K562 (cell line): ENCODE data around the gene ZBTB38. TPM values are rescaled to one million over a fixed set of nuclear protein-coding genes. Genes with fewer than 3 reads are reported as not detected.

ENCODE experiments used
- CBX8 ChIP-seq: fragments of 200-600 bp; sonication (generic); IDR thresholded peaks from 2 replicates; pipeline ENCODE4 v1.6.1; 2012; ENCODE audit warnings: borderline replicate concordance, mixed run types, low read depth, mild to moderate bottlenecking, moderate library complexity, mixed read lengths, low read length, control low read depth, inconsistent platforms; ENCODE audit not compliant: poor library complexity, severe bottlenecking; ENCODE audit errors: extremely low read depth
- CREB1 ChIP-seq, 2 experiments: sonication (generic) in 1 of 2; formaldehyde crosslinking in 1 of 2; IDR thresholded peaks; 2 replicates each; pipeline versions ENCODE4 v1.6.1 to v1.8.0; 2012 to 2022; ENCODE audit warnings: inconsistent platforms in 1 of 2, mild to moderate bottlenecking in 1 of 2, missing genetic modification reagents in 1 of 2, moderate library complexity in 1 of 2
- FIP1L1 ChIP-seq: fragments of 200-400 bp; formaldehyde crosslinking; IDR thresholded peaks from 2 replicates; pipeline ENCODE4 v1.6.1; 2018; ENCODE audit warnings: mild to moderate bottlenecking, low read depth, low read length; ENCODE audit not compliant: poor library complexity, severe bottlenecking
- HDAC3 ChIP-seq: fragments of 450-650 bp; IDR thresholded peaks from 2 replicates; pipeline ENCODE4 v1.6.1; 2018; ENCODE audit warnings: borderline replicate concordance, mild to moderate bottlenecking, moderate library complexity; ENCODE audit not compliant: partially characterized antibody
- NFATC3 ChIP-seq: fragments of 450-650 bp; IDR thresholded peaks from 2 replicates; pipeline ENCODE4 v1.6.1; 2017; ENCODE audit warnings: mild to moderate bottlenecking
- RBM14 ChIP-seq: fragments of 200-400 bp; formaldehyde crosslinking; IDR thresholded peaks from 2 replicates; pipeline ENCODE4 v1.6.1; 2018; ENCODE audit warnings: low read depth, mild to moderate bottlenecking, low read length, moderate library complexity, borderline replicate concordance; ENCODE audit not compliant: insufficient read depth
- SOX6 ChIP-seq: fragments of 450-650 bp; IDR thresholded peaks from 2 replicates; pipeline ENCODE4 v1.6.1; 2014; ENCODE audit warnings: mild to moderate bottlenecking
- TOE1 ChIP-seq, 2 experiments: fragments of 450-650 bp in 1 of 2; sonication (generic) in 1 of 2; formaldehyde crosslinking in 1 of 2; IDR thresholded peaks; 2 replicates each; pipeline versions ENCODE4 v1.7.1 to v1.8.0; 2016 to 2022; ENCODE audit warnings: borderline replicate concordance in 2 of 2, mild to moderate bottlenecking in 2 of 2, antibody characterized with exemption in 1 of 2, inconsistent platforms in 1 of 2, low read depth in 1 of 2, missing genetic modification reagents in 1 of 2, moderate library complexity in 1 of 2
- XRCC4 ChIP-seq: IDR thresholded peaks from one replicate; pipeline ENCODE4 v1.6.1; 2011; ENCODE audit not compliant: insufficient read depth, insufficient read length; ENCODE audit errors: extremely low read depth
- ZNF445 ChIP-seq: fragments of 250-450 bp; sonication (Bioruptor Pico); IDR thresholded peaks from 2 replicates; pipeline ENCODE4 v1.4.0; 2020; ENCODE audit warnings: low read depth, mild to moderate bottlenecking, moderate library complexity
- ZNF561 ChIP-seq: fragments of 450-650 bp; formaldehyde crosslinking; conservative IDR thresholded peaks from 2 replicates; pipeline ENCODE4 v1.4.0; 2020; ENCODE audit warnings: mild to moderate bottlenecking, moderate library complexity
- polyA plus RNA-seq, 8 experiments: library from polyadenylated mRNA; depleted of rRNA in 4 of 8; stranded (reverse) in 5 of 8; unstranded in 3 of 8; fragments of >200 nt; fragmentation: Nextera tagmentation in 2 of 8; fragmentation: Illumina TruSeq in 1 of 8; extraction: Ambion mirVana in 2 of 8; extraction: Trizol in 1 of 8; gene quantifications; 2 replicates each; pipeline versions ENCODE4 v1.2.1 to v1.2.3, GENCODE V29; 2011 to 2014; ENCODE audit warnings: inconsistent platforms in 1 of 8, missing spikeins in 1 of 8
- total RNA-seq, 7 experiments: library from RNA; depleted of rRNA in 6 of 7; stranded (reverse); fragments of >200 nt in 6 of 7; fragmentation: Illumina TruSeq in 2 of 7; extraction: Trizol in 2 of 7; gene quantifications; 2 replicates each; pipeline versions ENCODE4 v1.2.1 to v1.2.3, GENCODE V29; 2011 to 2021; ENCODE audit warnings: low replicate concordance in 1 of 7
- TF ChIP-seq, protein P1 (sequence below): fragments of 250-450 bp; sonication (Bioruptor Pico); IDR thresholded peaks from 2 replicates; pipeline ENCODE4 v1.4.0; 2020; ENCODE audit warnings: mild to moderate bottlenecking, moderate library complexity, borderline replicate concordance
- TF ChIP-seq, protein P2 (sequence below): sonication (generic); formaldehyde crosslinking; IDR thresholded peaks from 2 replicates; pipeline ENCODE4 v1.4.0; 2020; ENCODE audit warnings: mild to moderate bottlenecking, missing genetic modification reagents
- TF ChIP-seq, protein P3 (sequence below): fragments of 150-350 bp; IDR thresholded peaks from 2 replicates; pipeline ENCODE4 v1.6.1; 2014; ENCODE audit warnings: low read depth, mild to moderate bottlenecking, low read length, borderline replicate concordance
- TF ChIP-seq, protein P4 (sequence below), 2 experiments: fragments of 450-650 bp; IDR thresholded peaks; 2 replicates each; pipeline ENCODE4 v1.6.1; 2016

The ZBTB38 gene
- total and polyA plus RNA-seq, 9 of the 15 experiments (the other 6 are each of a cell fraction or from before 2014, with no cell fraction given), result 12.1 to 39.4 (median 22.9) TPM

DNA sequence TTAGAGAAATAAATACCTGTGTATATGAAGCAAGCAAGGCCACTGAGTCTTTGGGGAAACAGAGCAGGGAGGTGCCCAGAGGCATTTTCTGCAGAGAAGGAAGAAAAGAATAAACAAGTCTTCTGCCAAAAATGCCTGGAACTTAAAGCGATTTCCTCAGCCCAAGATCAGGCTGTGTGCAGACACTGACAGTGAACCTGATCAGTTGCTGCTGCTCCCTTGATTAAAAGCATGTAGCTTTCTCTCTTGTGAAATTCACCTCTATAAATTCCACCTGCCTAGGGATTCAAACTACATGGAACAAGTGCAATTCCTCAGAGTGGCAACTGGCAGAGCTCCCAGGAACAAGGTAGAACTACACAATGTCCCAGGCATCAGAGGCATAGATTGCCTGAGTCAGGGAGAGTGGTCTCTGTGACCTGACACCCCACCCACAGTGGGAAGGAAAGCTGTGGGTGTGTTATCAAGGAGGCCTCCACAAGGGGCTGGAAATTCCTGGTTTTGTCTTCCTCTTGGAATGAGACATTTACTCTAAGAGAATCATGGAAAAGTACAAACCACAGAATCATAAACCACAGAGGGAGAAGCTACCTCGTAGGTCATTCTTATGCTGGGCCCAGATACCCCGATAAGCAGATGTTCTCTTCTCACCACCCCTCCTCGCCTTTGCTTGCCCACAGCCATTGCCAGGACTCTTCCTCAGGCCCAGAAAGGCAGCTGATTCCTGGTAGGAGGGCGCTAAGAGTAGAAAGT lies 1.8 kb upstream of the ZBTB38 start (continued):
- TF ChIP-seq, protein P1, sequence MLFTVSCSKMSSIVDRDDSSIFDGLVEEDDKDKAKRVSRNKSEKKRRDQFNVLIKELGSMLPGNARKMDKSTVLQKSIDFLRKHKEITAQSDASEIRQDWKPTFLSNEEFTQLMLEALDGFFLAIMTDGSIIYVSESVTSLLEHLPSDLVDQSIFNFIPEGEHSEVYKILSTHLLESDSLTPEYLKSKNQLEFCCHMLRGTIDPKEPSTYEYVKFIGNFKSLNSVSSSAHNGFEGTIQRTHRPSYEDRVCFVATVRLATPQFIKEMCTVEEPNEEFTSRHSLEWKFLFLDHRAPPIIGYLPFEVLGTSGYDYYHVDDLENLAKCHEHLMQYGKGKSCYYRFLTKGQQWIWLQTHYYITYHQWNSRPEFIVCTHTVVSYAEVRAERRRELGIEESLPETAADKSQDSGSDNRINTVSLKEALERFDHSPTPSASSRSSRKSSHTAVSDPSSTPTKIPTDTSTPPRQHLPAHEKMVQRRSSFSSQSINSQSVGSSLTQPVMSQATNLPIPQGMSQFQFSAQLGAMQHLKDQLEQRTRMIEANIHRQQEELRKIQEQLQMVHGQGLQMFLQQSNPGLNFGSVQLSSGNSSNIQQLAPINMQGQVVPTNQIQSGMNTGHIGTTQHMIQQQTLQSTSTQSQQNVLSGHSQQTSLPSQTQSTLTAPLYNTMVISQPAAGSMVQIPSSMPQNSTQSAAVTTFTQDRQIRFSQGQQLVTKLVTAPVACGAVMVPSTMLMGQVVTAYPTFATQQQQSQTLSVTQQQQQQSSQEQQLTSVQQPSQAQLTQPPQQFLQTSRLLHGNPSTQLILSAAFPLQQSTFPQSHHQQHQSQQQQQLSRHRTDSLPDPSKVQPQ, result no peak
- TF ChIP-seq FIP1L1 (no peak), XRCC4 (no peak), RBM14 (no peak), SOX6 (peak; percentile 49), ZNF561 (no peak), TOE1 (IDR thresholded peaks at IDR 0.05; ENCODE audit: borderline replicate concordance) (no peak), TOE1 (CRISPR knock-in tag; IDR thresholded peaks at IDR 0.05; ENCODE audit: borderline replicate concordance, low read depth) (no peak), CREB1 (IDR thresholded peaks at IDR 0.05) (no peak), CREB1 (CRISPR knock-in tag; IDR thresholded peaks at IDR 0.05) (no peak), NFATC3 (no peak), ZNF445 (CRISPR knock-in tag) (no peak), HDAC3 (no peak), CBX8 (no peak)
- TF ChIP-seq, protein P2, sequence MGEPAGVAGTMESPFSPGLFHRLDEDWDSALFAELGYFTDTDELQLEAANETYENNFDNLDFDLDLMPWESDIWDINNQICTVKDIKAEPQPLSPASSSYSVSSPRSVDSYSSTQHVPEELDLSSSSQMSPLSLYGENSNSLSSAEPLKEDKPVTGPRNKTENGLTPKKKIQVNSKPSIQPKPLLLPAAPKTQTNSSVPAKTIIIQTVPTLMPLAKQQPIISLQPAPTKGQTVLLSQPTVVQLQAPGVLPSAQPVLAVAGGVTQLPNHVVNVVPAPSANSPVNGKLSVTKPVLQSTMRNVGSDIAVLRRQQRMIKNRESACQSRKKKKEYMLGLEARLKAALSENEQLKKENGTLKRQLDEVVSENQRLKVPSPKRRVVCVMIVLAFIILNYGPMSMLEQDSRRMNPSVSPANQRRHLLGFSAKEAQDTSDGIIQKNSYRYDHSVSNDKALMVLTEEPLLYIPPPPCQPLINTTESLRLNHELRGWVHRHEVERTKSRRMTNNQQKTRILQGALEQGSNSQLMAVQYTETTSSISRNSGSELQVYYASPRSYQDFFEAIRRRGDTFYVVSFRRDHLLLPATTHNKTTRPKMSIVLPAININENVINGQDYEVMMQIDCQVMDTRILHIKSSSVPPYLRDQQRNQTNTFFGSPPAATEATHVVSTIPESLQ, result no peak
- TF ChIP-seq, protein P3, sequence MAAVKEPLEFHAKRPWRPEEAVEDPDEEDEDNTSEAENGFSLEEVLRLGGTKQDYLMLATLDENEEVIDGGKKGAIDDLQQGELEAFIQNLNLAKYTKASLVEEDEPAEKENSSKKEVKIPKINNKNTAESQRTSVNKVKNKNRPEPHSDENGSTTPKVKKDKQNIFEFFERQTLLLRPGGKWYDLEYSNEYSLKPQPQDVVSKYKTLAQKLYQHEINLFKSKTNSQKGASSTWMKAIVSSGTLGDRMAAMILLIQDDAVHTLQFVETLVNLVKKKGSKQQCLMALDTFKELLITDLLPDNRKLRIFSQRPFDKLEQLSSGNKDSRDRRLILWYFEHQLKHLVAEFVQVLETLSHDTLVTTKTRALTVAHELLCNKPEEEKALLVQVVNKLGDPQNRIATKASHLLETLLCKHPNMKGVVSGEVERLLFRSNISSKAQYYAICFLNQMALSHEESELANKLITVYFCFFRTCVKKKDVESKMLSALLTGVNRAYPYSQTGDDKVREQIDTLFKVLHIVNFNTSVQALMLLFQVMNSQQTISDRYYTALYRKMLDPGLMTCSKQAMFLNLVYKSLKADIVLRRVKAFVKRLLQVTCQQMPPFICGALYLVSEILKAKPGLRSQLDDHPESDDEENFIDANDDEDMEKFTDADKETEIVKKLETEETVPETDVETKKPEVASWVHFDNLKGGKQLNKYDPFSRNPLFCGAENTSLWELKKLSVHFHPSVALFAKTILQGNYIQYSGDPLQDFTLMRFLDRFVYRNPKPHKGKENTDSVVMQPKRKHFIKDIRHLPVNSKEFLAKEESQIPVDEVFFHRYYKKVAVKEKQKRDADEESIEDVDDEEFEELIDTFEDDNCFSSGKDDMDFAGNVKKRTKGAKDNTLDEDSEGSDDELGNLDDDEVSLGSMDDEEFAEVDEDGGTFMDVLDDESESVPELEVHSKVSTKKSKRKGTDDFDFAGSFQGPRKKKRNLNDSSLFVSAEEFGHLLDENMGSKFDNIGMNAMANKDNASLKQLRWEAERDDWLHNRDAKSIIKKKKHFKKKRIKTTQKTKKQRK, result no peak
- TF ChIP-seq, protein P4, sequence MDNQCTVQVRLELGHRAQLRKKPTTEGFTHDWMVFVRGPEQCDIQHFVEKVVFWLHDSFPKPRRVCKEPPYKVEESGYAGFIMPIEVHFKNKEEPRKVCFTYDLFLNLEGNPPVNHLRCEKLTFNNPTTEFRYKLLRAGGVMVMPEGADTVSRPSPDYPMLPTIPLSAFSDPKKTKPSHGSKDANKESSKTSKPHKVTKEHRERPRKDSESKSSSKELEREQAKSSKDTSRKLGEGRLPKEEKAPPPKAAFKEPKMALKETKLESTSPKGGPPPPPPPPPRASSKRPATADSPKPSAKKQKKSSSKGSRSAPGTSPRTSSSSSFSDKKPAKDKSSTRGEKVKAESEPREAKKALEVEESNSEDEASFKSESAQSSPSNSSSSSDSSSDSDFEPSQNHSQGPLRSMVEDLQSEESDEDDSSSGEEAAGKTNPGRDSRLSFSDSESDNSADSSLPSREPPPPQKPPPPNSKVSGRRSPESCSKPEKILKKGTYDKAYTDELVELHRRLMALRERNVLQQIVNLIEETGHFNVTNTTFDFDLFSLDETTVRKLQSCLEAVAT (IDR thresholded peaks at IDR 0.05), result peak in 1 of 2 experiments; percentile 68; a peak in 1 of 4 replicates
